ENCODE results near the gene PLEKHO1.
"Not testable (repeated sequence)": the region's sequence is repeated elsewhere in the genome, so short reads cannot be mapped to it uniquely, and the experiment has no call there.

Gene PLEKHO1

GRCh38 chr1:150149271-150150132 is at the start of gene PLEKHO1:
Gene PLEKHO1 (plus strand): TSS chr1:150149916. CDS start chr1:150150258, 342 bp downstream.
- DNase-seq: peak; percentile 83

GRCh38 chr1:150102986-150103385 is 46.7 kb upstream of the PLEKHO1 start:
- DNase-seq: no peak

- DNase-seq: peak; percentile 25
Observed at GRCh38 chr1:150106341-150106740, 43.4 kb upstream of the PLEKHO1 start.

GRCh38 chr1:150109586-150109985 is 40.1 kb upstream of the PLEKHO1 start:
- DNase-seq: no peak

GRCh38 chr1:150110116-150110515 is 39.6 kb upstream of the PLEKHO1 start:
- DNase-seq: no peak

- no peak for DNase-seq
Observed at GRCh38 chr1:150111670-150112069, 38.0 kb upstream of the PLEKHO1 start.

DNA sequence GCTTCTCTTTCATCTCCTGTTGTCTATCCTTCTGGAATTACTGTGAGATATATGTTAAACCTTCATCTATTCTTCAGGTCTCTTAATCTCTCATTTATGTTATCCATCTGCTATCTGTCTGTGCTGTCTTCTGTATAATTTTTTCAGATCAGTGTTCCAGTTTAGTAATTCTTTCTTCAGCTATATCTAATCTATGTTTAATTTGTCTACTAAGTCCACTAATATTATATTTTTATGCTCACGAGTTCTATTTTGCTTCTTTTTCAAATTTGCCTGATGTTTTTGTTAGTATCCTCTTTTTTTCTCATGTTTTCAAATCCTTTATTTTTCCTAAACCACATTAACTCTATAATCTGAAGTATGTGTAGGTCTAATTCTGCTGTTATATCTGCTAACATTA is 34.6 kb upstream of the PLEKHO1 start:
- no peak for DNase-seq

DNA sequence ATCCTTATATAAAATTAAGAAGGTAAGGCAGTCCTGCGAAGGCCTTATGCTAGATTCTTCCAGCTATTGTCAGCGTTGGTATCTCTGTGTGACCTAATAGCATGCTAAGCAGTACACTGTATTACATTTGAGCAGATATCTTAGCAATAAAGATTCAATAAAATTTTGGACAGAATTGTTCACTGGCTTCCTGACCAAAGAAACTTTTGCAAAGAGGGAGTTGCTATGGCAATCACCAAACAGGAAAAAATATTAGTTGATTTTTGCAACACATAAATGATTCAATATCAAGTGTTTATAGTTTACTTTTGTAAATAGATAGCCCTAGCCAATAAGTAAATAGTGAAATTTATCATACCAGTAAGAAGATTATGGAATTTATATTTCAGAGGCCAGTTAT is 31.0 kb upstream of the PLEKHO1 start:
- no peak for DNase-seq

- DNase-seq: no peak
Observed at GRCh38 chr1:150121236-150121862, 28.4 kb upstream of the PLEKHO1 start.

DNA sequence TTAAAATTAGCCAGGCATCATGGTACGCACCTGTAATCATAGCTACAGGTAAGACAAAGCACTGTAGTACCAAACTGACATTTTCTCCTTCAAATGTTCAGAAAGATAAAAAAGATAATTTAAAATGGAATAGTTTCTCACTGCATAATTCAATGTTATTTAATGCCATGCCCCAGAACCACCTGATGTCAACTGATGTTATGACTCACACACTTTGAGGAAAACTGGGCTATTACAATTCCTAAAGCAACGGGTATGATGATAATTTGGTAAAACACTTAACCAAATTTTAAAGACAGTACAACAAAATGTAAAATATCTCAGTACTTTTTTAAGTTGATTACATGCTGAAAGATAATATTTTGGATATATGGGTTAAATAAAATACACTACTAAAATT is 22.9 kb upstream of the PLEKHO1 start:
- DNase-seq: no peak

GRCh38 chr1:150127464-150127863 is 22.3 kb upstream of the PLEKHO1 start:
- DNase-seq: no peak

- DNase-seq: peak; percentile 53
Observed at GRCh38 chr1:150127868-150128267, 21.8 kb upstream of the PLEKHO1 start.

DNA sequence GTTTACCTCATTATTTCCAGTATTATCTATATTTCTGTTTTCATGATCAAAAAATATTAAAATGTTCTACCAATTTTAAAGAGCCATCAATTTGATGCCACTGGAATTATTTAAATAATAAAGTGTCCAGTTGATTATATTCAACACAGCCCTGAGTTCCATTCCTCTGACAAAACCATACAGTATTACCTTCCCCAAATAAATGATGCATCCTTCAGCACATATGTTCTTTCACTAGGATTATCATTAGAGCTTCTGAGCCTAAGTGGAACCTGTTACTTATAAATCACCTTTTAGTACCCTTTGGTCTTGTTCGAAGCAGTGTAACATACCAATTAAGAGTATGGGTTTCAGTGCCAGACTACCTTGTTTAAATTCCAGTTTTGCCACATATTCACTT is 17.3 kb upstream of the PLEKHO1 start:
- no peak for DNase-seq

DNA sequence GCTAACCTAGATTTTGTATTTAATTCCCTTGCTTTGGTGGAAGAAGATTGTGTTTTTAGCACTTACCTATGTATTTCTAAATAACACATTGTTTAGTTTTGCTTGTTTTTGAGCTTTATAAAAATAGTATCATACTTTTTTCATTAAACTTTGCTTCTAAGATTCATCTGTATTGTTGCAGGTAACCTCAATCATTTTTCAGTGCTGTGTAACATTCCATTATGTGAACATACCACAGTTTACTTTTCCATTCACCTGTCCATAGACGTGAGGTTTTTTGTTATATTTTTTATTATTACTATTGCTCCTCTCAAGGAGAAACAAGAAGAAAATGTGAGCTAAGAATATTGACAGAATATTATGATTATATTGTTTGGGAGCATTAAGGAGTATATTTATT is 15.2 kb upstream of the PLEKHO1 start:
- no peak for DNase-seq

DNA sequence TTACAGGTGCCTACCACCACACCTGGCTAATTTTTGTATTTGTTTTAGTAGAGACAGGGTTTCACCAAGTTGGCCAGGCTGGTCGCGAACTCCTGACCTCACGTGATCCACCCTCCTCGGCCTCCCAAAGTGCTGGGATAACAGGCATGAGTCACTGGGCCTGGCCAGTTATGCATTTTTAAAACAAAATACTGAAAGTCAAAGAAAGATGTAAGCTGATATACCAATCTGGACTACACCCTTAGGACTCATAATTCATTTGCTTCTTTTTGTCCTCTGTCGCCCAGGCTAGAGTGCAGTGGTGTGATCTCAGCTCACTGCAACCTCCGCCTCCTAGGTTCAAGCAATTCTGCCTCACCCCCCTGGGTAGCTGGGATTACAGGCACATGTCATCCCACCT is 14.3 kb upstream of the PLEKHO1 start:
- DNase-seq: not testable (repeated sequence)

DNA sequence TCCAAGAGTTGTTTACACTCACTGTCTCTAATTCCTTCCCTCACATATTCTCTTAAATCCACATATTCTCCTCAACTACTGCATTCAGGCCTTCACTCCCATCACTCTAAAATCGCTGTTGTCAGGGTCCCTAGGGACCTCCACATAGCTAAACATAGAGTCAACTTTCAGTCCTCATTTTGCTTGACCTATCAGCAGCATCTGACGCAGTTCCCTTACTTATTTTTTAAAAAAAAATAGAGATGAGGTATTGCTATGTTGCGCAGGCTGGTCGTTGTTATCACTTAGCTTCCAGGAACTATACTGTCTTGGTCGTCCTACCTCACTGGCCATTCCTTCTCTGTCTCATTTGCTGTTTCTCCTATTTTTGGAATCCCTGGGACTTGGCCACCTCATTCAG is 11.7 kb upstream of the PLEKHO1 start:
- no peak for DNase-seq

GRCh38 chr1:150141452-150141851 is 8.3 kb upstream of the PLEKHO1 start:
- DNase-seq: no peak

DNA sequence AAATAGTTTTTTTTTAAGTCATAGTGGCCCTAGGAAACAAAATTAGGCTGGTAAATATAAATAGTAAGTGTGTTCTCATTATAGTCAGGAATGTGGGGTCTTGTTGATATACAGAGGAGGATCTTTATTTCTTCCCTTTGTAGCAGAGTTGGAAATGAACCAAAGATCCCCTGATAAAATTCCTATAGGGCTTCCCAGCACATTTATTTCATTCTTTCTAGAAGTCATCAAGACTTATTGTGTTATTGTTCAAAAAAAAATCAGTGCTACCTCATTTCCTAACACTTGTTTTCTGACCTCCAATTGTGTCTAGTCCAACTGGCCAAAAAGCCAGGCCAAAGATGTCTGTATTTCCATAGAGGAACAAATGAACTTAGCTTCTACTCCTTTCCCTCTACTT is 7.6 kb upstream of the PLEKHO1 start:
- no peak for DNase-seq

GRCh38 chr1:150144606-150145005 is 5.1 kb upstream of the PLEKHO1 start:
- DNase-seq: no peak

- DNase-seq: not testable (repeated sequence)
Observed at GRCh38 chr1:150146016-150146415, 3.7 kb upstream of the PLEKHO1 start.

DNA sequence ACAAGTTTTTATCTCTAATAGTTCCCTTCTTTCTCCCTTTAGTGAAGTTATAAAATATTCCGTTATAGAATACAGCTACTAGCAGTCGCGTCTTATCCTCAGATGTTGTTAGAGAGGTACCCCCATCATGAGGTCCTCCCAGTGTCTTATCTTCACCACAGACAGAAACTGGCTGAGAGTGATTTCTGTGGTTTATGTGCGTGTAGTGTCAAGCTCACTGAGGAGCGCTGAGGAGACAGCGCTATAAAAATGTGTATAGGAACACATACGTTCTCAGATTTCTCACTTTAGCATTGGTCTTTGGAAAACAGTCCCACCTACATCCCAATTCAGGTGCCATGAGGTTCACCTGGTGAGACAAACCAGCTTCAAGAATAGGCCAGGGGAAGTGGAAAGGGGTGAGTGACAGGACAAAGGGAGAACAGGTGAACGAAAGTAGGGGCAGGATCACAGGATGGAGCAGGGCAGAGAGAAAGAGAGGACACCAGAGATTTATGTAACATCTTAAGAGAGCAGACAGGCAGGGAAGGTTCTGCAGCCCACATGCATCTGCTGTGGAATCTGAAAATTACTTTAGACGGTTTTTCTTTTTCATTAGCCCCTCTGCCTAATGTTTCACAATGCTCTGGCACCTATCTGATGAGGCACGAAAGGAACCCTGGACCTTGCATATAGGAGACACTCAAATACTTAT is 2.7 kb upstream of the PLEKHO1 start:
- no peak for DNase-seq

DNA sequence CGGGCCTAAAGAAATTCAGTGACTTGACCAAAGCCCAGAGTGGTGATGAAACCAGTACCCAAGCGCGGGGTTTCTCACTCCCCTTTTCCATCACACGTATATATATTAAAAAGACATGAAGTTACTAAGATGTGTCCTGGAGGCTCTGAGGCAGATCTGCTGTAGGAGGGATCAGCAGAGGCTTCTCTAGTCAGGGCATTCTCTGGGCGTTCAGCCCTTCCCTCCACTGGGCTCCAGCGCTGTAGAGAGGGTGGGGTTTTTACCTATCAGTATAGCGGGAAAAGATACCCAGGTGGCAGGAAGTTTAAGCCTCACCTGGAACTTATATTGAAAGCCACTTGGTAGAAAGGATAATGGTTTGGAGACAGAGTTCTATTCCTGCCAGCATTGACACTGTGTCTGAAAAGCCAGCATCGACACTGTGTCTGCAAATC is 862 bp upstream of the PLEKHO1 start:
- DNase-seq: no peak

DNA sequence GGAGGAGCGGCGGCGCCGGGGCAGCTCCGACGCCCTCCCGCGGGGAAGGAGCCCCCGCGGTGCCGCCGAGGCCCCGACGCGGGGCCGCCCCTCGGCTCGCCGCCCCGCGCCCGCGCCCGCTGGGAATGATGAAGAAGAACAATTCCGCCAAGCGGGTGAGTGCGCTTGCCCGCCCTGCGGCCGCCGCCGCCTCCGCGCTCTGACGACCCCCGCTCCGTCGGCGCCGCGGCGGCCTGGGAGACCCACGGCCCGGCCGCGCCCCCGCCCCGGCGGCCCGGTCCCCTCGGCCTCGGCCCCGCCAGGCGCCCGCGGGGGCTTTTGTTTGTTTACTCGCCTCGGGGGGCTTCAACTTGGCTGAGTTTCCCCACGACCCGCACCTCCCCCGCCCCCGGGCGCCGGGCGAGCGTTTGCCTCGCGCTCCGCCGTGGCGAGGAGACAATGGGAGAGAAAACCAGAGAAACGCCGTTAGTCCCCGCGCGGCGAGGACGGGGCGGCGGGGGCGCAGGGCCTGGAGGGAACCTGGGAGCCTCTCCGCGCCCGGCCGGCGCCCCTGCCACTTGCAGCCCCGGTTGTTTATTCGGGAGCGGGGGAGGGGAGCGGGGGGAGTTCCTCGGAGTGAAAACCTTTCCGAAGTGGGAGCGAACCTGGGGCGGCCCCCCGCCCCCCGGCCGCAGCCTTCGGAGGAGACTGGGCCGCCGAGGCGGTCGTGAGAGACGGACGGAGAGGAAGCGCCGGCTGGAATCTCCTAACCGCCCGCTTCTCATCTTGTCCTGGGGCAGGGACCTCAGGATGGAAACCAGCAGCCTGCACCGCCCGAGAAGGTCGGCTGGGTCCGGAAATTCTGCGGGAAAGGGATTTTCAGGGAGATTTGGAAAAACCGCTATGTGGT is 661 bp downstream of the PLEKHO1 start:
- DNase-seq: peak; percentile 21
